ENCODE measurements around the gene HPS1.

DNA sequence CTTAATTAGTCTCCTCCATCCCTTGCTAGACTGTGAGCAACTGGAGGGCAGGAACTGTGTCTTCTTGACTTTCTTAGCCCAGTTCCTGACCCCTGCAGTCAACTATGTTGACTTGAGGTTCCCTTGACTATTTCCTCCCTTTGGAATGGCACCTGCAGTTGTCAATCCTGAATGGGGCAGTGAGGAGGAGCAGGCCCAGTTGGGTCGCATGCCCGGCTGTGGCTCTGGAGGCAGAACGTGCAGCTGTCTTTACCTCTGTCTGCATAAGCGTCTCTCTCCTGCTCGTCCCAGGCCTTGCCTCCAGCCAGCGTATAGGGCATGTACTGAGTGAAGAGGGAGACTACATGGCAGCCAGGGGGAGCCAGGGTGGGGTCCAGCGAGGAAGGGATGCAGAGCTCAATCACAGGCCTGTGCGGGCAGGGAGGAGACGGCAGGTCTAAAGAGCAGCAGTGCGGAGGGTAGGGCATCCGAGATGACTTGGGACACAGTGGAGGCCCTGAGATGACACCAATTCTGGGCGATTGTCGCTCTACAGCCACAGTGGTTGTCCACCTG lies 58.6 kb downstream of the HPS1 start:
- TF ChIP-seq, protein P1, sequence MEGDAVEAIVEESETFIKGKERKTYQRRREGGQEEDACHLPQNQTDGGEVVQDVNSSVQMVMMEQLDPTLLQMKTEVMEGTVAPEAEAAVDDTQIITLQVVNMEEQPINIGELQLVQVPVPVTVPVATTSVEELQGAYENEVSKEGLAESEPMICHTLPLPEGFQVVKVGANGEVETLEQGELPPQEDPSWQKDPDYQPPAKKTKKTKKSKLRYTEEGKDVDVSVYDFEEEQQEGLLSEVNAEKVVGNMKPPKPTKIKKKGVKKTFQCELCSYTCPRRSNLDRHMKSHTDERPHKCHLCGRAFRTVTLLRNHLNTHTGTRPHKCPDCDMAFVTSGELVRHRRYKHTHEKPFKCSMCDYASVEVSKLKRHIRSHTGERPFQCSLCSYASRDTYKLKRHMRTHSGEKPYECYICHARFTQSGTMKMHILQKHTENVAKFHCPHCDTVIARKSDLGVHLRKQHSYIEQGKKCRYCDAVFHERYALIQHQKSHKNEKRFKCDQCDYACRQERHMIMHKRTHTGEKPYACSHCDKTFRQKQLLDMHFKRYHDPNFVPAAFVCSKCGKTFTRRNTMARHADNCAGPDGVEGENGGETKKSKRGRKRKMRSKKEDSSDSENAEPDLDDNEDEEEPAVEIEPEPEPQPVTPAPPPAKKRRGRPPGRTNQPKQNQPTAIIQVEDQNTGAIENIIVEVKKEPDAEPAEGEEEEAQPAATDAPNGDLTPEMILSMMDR (IDR thresholded peaks at IDR 0.05), result no peak
- no peak for TF ChIP-seq POLR2A (IDR thresholded peaks at IDR 0.05)

Data from esophagus squamous epithelium (tissue), 4 donors.